Testis (tissue), 3 donors: ENCODE results near the gene STUM. TPM values are rescaled to one million over a fixed set of nuclear protein-coding genes. Genes with fewer than 3 reads are reported as not detected.

Source experiments
- DNase-seq: peaks from one replicate; pipeline ENCODE4 v3.0.0-alpha.2; 2019
- H3K27ac ChIP-seq, 2 donors: fragments of 200-600 bp; sonication (generic); one replicate each; pipeline ENCODE4 v1.5.1; 2019
- H3K27me3 ChIP-seq: fragments of 200-600 bp; sonication (generic); one replicate; pipeline ENCODE4 v1.5.1; 2019
- H3K36me3 ChIP-seq: fragments of 200-600 bp; sonication (generic); one replicate; pipeline ENCODE4 v1.5.1; 2017; ENCODE audit warnings: low read depth; ENCODE audit errors: missing control alignments
- H3K4me1 ChIP-seq: fragments of 200-600 bp; sonication (generic); one replicate; pipeline ENCODE4 v1.5.1; 2019
- H3K4me3 ChIP-seq, 2 donors: fragments of 200-600 bp; sonication (generic); one replicate each; pipeline ENCODE4 v1.5.1; 2017 to 2019
- H3K9me3 ChIP-seq: fragments of 200-600 bp; sonication (generic); one replicate; pipeline ENCODE4 v1.5.1; 2017
- POLR2A ChIP-seq: fragments of 450-650 bp; IDR thresholded peaks from one replicate; pipeline ENCODE4 v1.6.1; 2017; ENCODE audit warnings: antibody characterized with exemption, mild to moderate bottlenecking, moderate library complexity
- WGBS, 2 donors: methylation state at CpG; one replicate each; pipeline ENCODE4 v1.1.5; 2018; 5-methylcytosine and 5-hydroxymethylcytosine counted together
- intact Hi-C: fragments of 100-400 bp; cut with DNase I; formaldehyde crosslinking; loops from one replicate; pipeline ENCODE4 v1.15.1; 2023; ENCODE audit warnings: low total_unique reads
- polyA plus RNA-seq: library from polyadenylated mRNA; stranded (reverse); fragments of 350-450 nt; fragmentation: Illumina TruSeq; extraction: RNeasy Lipid Tissue Mini Kit (QIAGEN cat#74804); gene quantifications from one replicate; pipeline ENCODE4 v1.2.3, GENCODE V29; 2014; ENCODE audit warnings: low read depth, low replicate concordance; ENCODE audit not compliant: insufficient read depth
- total RNA-seq, 2 donors: library from RNA; depleted of rRNA; stranded (reverse); fragments of >200 nt; gene quantifications; one replicate each; pipeline ENCODE4 v1.2.3, GENCODE V29; 2016
- TF ChIP-seq, protein P1 (sequence below), 3 experiments: fragments of 450-650 bp in 2 of 3; fragments of 200-600 bp in 1 of 3; sonication (generic) in 1 of 3; IDR thresholded peaks; one replicate each; pipeline ENCODE4 v1.5.1; 2016 to 2019; ENCODE audit warnings: antibody characterized with exemption in 3 of 3, mild to moderate bottlenecking in 2 of 3, moderate library complexity in 1 of 3

Gene STUM
- total and polyA plus RNA-seq, 3 donors from 2014 or later = 2.5 to 4.5 (median 3.7) TPM

- DNase-seq = peak; percentile 51
- no peaks in the 10 kb centered on the region for H3K9me3 ChIP-seq
- no peaks in the 10 kb centered on the region for H3K36me3 ChIP-seq
- H3K4me3 ChIP-seq = no peak overlapping the region
- 72 to 78% methylated on average over 8 of the region's 8 CpGs for WGBS, 2 donors
- H3K27me3 ChIP-seq = no peaks in the 10 kb centered on the region
- peaks cover 37% of the 10 kb centered on the region for H3K4me1 ChIP-seq
- TF ChIP-seq, protein P1, sequence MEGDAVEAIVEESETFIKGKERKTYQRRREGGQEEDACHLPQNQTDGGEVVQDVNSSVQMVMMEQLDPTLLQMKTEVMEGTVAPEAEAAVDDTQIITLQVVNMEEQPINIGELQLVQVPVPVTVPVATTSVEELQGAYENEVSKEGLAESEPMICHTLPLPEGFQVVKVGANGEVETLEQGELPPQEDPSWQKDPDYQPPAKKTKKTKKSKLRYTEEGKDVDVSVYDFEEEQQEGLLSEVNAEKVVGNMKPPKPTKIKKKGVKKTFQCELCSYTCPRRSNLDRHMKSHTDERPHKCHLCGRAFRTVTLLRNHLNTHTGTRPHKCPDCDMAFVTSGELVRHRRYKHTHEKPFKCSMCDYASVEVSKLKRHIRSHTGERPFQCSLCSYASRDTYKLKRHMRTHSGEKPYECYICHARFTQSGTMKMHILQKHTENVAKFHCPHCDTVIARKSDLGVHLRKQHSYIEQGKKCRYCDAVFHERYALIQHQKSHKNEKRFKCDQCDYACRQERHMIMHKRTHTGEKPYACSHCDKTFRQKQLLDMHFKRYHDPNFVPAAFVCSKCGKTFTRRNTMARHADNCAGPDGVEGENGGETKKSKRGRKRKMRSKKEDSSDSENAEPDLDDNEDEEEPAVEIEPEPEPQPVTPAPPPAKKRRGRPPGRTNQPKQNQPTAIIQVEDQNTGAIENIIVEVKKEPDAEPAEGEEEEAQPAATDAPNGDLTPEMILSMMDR (IDR thresholded peaks at IDR 0.05) = no peak
- TF ChIP-seq POLR2A = no peak
- intact Hi-C loops = no loop called here
- peak overlapping the region; percentile 77 to 81 for H3K27ac ChIP-seq
Measured at GRCh38 chr1:226603022-226603857, 54.7 kb downstream of the STUM start.

GRCh38 chr1:226603858-226604559 lies 55.4 kb downstream of the STUM start:
- peak overlapping the region; percentile 77 to 81 for H3K27ac ChIP-seq
- no peaks in the 10 kb centered on the region for H3K36me3 ChIP-seq
- H3K4me1 ChIP-seq = peaks cover 37% of the 10 kb centered on the region
- no peak for DNase-seq
- intact Hi-C loops = no loop called here
- TF ChIP-seq, protein P1 (IDR thresholded peaks at IDR 0.05) = no peak
- TF ChIP-seq POLR2A = no peak
- no peaks in the 10 kb centered on the region for H3K27me3 ChIP-seq
- no peaks in the 10 kb centered on the region for H3K9me3 ChIP-seq
- H3K4me3 ChIP-seq = no peak overlapping the region
- 50 to 66% methylated on average over 8 to 19 of the region's 19 CpGs for WGBS, 2 donors

DNA sequence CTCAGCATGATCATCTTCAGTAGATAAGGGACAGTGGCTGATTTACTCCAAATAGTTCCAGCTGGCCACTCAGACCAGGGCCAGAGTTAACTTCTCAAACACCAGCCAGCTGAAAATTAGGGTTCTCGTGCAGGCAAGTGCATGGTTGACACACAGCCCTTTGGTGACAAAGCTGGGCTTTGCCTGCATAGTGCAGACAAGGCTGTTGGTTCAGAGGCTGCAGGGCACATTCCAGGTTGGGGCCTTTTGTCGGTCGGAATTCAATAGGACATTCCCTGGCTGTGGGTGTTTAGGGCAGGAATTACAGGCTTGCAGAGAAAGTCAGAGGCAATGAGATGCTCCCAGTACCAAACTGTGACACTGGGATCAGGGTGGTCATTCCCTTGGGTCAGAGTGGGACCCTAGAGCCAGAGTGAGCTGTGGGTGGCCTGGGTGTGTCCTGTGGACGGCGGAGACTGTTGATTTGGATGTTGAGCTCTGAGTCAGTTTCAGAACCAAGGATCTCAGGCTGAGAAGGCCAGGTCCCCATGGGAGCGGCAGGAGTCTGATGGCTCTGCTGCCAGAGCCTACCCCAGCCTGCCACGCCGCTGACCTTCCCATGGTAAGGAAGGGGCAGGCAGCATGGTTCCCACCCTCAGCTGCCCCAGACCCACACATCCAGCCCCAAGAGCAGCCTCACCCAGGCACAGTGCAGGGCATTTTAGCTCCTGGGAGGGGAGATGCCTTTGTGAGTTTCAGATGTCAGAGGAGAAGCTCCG lies 56.2 kb downstream of the STUM start:
- Histone ChIP-seq H3K27me3 (no peaks in the 10 kb centered on the region), H3K9me3 (no peaks in the 10 kb centered on the region), H3K4me1 (peaks cover 40% of the 10 kb centered on the region), H3K27ac (peak overlapping the region; percentile 24 to 81), H3K4me3 (no peak overlapping the region), H3K36me3 (no peaks in the 10 kb centered on the region)
- 66 to 73% methylated on average over 9 of the region's 9 CpGs for WGBS, 2 donors
- DNase-seq = no peak
- intact Hi-C loops = no loop called here
- TF ChIP-seq, protein P1 (IDR thresholded peaks at IDR 0.05) = no peak
- TF ChIP-seq POLR2A = no peak

DNA sequence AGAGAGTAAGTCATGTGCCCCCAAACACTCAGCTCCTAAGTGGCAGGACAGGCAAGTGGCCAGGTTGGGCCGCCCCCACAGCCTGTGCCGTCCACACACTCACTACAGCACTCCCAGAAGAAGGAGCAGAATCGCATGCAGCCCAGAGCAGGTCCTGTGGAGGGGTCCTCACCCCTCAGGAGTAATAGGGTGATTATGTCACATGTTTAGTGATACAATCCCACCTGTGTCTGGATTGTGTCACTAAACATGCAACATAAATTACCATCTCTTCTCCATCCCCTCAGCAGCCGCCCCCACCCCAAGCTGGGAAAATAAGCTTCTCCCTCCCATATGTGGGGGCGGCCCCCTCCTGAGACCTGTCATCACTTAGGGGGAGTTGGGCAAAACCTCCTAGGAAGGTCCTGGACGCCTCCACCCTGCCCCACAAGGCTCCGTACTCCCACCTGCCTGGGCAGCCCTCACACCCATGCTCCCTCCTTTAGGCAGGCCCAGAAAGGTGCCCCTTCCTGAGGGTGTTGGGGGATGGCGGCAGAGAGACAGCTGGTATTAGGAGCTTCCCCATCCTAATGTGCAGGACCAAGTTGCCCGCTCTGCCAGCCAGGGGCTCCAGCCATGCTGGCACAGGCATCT lies 56.9 kb downstream of the STUM start:
- no peak for TF ChIP-seq POLR2A
- TF ChIP-seq, protein P1 (IDR thresholded peaks at IDR 0.05) = no peak
- no peak overlapping the region for H3K4me3 ChIP-seq
- intact Hi-C loops = no loop called here
- H3K36me3 ChIP-seq = no peaks in the 10 kb centered on the region
- H3K27ac ChIP-seq = peak overlapping the region in 1 of 2 donors; percentile 81
- no peak for DNase-seq
- H3K4me1 ChIP-seq = peaks cover 40% of the 10 kb centered on the region
- 85 to 95% methylated on average over 9 of the region's 9 CpGs for WGBS, 2 donors
- H3K27me3 ChIP-seq = no peaks in the 10 kb centered on the region
- H3K9me3 ChIP-seq = no peaks in the 10 kb centered on the region
